Stomach (tissue), 9 donors: ENCODE data around the gene UPF2. TPM values are rescaled to one million over a fixed set of nuclear protein-coding genes. Genes with fewer than 3 reads are reported as not detected.
"Not testable (repeated sequence)": the region's sequence is repeated elsewhere in the genome, so short reads cannot be mapped to it uniquely, and the experiment has no call there.

Experiments
- DNase-seq, 2 donors: peaks; one replicate each; pipeline versions ENCODE4 v3.0.0 to v3.0.0-alpha.2; 2013 to 2019
- H3K27ac ChIP-seq, 5 donors: fragments of 200-600 bp in 4 of 5; sonication (generic) in 4 of 5; one replicate each; pipeline ENCODE4 v1.5.1; 2013 to 2019; ENCODE audit warnings: mild to moderate bottlenecking in 1 of 5, moderate library complexity in 1 of 5
- H3K27me3 ChIP-seq, 3 donors: fragments of 200-600 bp; sonication (generic); one replicate each; pipeline ENCODE4 v1.5.1; 2017 to 2019; ENCODE audit warnings: mixed run types in 1 of 3
- H3K36me3 ChIP-seq, 4 donors: fragments of 200-600 bp; sonication (generic); 1 replicate in 3 of 4; 2 replicates in 1 of 4; pipeline ENCODE4 v1.5.1; 2016 to 2019
- H3K4me1 ChIP-seq, 4 donors: fragments of 200-600 bp; sonication (generic); one replicate each; pipeline ENCODE4 v1.5.1; 2016 to 2019
- H3K4me3 ChIP-seq, 4 donors: fragments of 200-600 bp; sonication (generic) in 3 of 4; one replicate each; pipeline ENCODE4 v1.5.1; 2016 to 2019; ENCODE audit warnings: mild to moderate bottlenecking in 1 of 4
- H3K9me3 ChIP-seq, 4 donors: fragments of 200-600 bp; sonication (generic); one replicate each; pipeline ENCODE4 v1.5.1; 2016 to 2019
- EP300 ChIP-seq: sonication (generic); formaldehyde crosslinking; IDR thresholded peaks from one replicate; pipeline ENCODE4 v1.6.1; 2017; ENCODE audit warnings: antibody characterized with exemption
- POLR2A ChIP-seq, 4 donors: fragments of 450-650 bp; IDR thresholded peaks; one replicate each; pipeline ENCODE4 v1.6.1; 2016; ENCODE audit warnings: antibody characterized with exemption in 4 of 4, control low read depth in 2 of 4, mild to moderate bottlenecking in 1 of 4, moderate library complexity in 1 of 4
- POLR2AphosphoS5 ChIP-seq, 3 donors: sonication (generic); formaldehyde crosslinking; IDR thresholded peaks; one replicate each; pipeline ENCODE4 v1.6.1; 2016; ENCODE audit warnings: antibody characterized with exemption in 3 of 3
- WGBS, 5 donors: extraction: QIAGEN DNeasy Blood & Tissue Kit in 3 of 5; methylation state at CpG; one replicate each; pipeline versions ENCODE4 v1.1.5 to v1.1.7; 2013 to 2018; 5-methylcytosine and 5-hydroxymethylcytosine counted together
- intact Hi-C: fragments of 100-400 bp; cut with DNase I; formaldehyde crosslinking; loops from one replicate; pipeline ENCODE4 v1.15.1; 2023; ENCODE audit warnings: low total_unique reads
- polyA plus RNA-seq, 3 donors: library from polyadenylated mRNA; stranded (reverse); fragments of 200-250 nt; gene quantifications; one replicate each; pipeline ENCODE4 v1.2.3, GENCODE V29; 2013
- total RNA-seq, 5 donors: library from RNA; depleted of rRNA; stranded (reverse); fragments of >200 nt; gene quantifications; one replicate each; pipeline versions ENCODE4 v1.1.0 to v1.2.3, GENCODE V29; 2014 to 2016
- TF ChIP-seq, protein P1 (sequence below), 7 experiments: fragments of 450-650 bp in 4 of 7; fragments of 200-600 bp in 3 of 7; sonication (generic) in 3 of 7; IDR thresholded peaks; one replicate each; pipeline ENCODE4 v1.5.1; 2016 to 2019; ENCODE audit warnings: antibody characterized with exemption in 7 of 7, control low read depth in 2 of 7, mild to moderate bottlenecking in 1 of 7
- donor health status: healthy with polysubstance abuse.
- donor health status: Bipolar disorder and iron deficiency.
- donor health status: healthy.

The UPF2 gene
- total and polyA plus RNA-seq, 8 donors, result 8.7 to 48.6 (median 17.2) TPM

GRCh38 chr10:11982253-11982652 lies 60.4 kb downstream of the UPF2 start:
- H3K4me1 ChIP-seq, result peaks cover 3 to 11% (median 7%) of the 10 kb centered on the region in 4 donors
- intact Hi-C loops, result loop anchor here (10.0 kb wide), 1 partner anchor 197 kb away; no protein-coding TSS in a partner anchor
- no peaks in the 10 kb centered on the region for H3K9me3 ChIP-seq
- 92 to 98% (median 94%) methylated on average over 3 of the region's 3 CpGs for WGBS, 5 donors
- TF ChIP-seq, protein P1, sequence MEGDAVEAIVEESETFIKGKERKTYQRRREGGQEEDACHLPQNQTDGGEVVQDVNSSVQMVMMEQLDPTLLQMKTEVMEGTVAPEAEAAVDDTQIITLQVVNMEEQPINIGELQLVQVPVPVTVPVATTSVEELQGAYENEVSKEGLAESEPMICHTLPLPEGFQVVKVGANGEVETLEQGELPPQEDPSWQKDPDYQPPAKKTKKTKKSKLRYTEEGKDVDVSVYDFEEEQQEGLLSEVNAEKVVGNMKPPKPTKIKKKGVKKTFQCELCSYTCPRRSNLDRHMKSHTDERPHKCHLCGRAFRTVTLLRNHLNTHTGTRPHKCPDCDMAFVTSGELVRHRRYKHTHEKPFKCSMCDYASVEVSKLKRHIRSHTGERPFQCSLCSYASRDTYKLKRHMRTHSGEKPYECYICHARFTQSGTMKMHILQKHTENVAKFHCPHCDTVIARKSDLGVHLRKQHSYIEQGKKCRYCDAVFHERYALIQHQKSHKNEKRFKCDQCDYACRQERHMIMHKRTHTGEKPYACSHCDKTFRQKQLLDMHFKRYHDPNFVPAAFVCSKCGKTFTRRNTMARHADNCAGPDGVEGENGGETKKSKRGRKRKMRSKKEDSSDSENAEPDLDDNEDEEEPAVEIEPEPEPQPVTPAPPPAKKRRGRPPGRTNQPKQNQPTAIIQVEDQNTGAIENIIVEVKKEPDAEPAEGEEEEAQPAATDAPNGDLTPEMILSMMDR (IDR thresholded peaks at IDR 0.05), result no peak
- TF ChIP-seq EP300 (no peak), POLR2AphosphoS5 (IDR thresholded peaks at IDR 0.05) (no peak), POLR2A (IDR thresholded peaks at IDR 0.05) (no peak)
- H3K27ac ChIP-seq, result no peak overlapping the region
- DNase-seq, result no peak
- H3K4me3 ChIP-seq, result no peak overlapping the region
- H3K36me3 ChIP-seq, result peaks cover 22 to 68% (median 56%) of the 10 kb centered on the region in 4 donors
- no peaks in the 10 kb centered on the region for H3K27me3 ChIP-seq

- 92 to 96% (median 95%) methylated on average over 5 of the region's 5 CpGs for WGBS, 5 donors
Measured at GRCh38 chr10:11975795-11976194, 66.8 kb downstream of the UPF2 start.

GRCh38 chr10:11972523-11972922 lies 70.1 kb downstream of the UPF2 start:
- intact Hi-C loops, DNase-seq: not testable (repeated sequence)

More at GRCh38 chr10:11975795-11976194, 66.8 kb downstream of the UPF2 start:
- H3K27ac ChIP-seq, result no peak overlapping the region
- DNase-seq, result no peak
- TF ChIP-seq POLR2A (IDR thresholded peaks at IDR 0.05) (no peak), EP300 (no peak)
- TF ChIP-seq, protein P1 (IDR thresholded peaks at IDR 0.05), result no peak
- no peaks in the 10 kb centered on the region for H3K27me3 ChIP-seq
- H3K36me3 ChIP-seq, result peaks cover 13 to 60% (median 52%) of the 10 kb centered on the region in 4 donors
- no peaks in the 10 kb centered on the region for H3K9me3 ChIP-seq
- no peak overlapping the region for H3K4me3 ChIP-seq
- intact Hi-C loops, result no loop called here
- H3K4me1 ChIP-seq, result no peaks in the 10 kb centered on the region

DNA sequence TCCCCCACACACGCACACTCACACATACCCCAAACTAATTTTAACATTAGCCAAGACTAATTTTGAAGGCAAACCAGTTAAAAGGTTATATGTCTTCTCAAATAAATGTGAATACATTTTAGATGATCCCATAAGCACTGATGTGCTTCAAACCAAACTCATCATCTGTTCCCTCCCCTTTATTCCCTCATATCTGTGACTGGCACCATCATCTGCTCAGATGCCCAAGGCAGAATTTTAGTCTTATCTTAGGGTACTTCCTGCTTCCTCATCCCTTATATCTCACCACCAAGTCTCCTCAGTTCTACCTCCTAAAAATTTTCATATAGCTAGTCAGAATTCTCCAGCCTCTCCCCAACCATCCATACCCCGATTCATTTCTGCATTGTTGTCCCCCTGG lies 80.4 kb downstream of the UPF2 start:
- no peak for DNase-seq
- intact Hi-C loops, result no loop called here
- Histone ChIP-seq H3K27ac (no peak overlapping the region), H3K9me3 (peaks cover 0 to 7% (median 2%) of the 10 kb centered on the region in 4 donors), H3K27me3 (no peaks in the 10 kb centered on the region), H3K4me3 (no peak overlapping the region), H3K36me3 (peaks cover 61 to 100% (median 98%) of the 10 kb centered on the region in 4 donors), H3K4me1 (no peaks in the 10 kb centered on the region)
- WGBS, 5 donors, result 94 to 98% (median 94%) methylated on average over 2 of the region's 2 CpGs
- TF ChIP-seq EP300 (no peak), POLR2AphosphoS5 (IDR thresholded peaks at IDR 0.05) (no peak)

More at GRCh38 chr10:11972523-11972922, 70.1 kb downstream of the UPF2 start:
- not testable (repeated sequence) for H3K27me3 ChIP-seq, H3K4me3 ChIP-seq, H3K4me1 ChIP-seq, H3K27ac ChIP-seq, H3K9me3 ChIP-seq
- H3K36me3 ChIP-seq, result peaks cover 0 to 40% (median 32%) of the 10 kb centered on the region in 4 donors
- 87 to 97% (median 96%) methylated on average over 7 of the region's 7 CpGs for WGBS, 5 donors

GRCh38 chr10:11961771-11962170 lies 80.8 kb downstream of the UPF2 start:
- Histone ChIP-seq H3K27ac (no peak overlapping the region), H3K36me3 (peaks cover 63 to 100% (median 98%) of the 10 kb centered on the region in 4 donors)
- TF ChIP-seq POLR2AphosphoS5 (IDR thresholded peaks at IDR 0.05) (no peak), POLR2A (IDR thresholded peaks at IDR 0.05) (no peak), EP300 (no peak)
- TF ChIP-seq, protein P1 (IDR thresholded peaks at IDR 0.05), result no peak

More at GRCh38 chr10:11961771-11962170, 80.8 kb downstream of the UPF2 start:
- intact Hi-C loops, result no loop called here
- H3K4me1 ChIP-seq, result no peaks in the 10 kb centered on the region
- WGBS, 5 donors, result 84 to 93% (median 89%) methylated on average over 4 of the region's 4 CpGs
- H3K9me3 ChIP-seq, result peaks cover 0 to 7% (median 2%) of the 10 kb centered on the region in 4 donors
- no peaks in the 10 kb centered on the region for H3K27me3 ChIP-seq
- no peak overlapping the region for H3K4me3 ChIP-seq
- no peak for DNase-seq
